ENCODE data around the gene RANGRF. TPM values are rescaled to one million over a fixed set of nuclear protein-coding genes. Genes with fewer than 3 reads are reported as not detected.

Gene RANGRF
- total RNA-seq, 4 donors from 2014 or later = 11.4 to 18.1 (median 13.5) TPM

- intact Hi-C loops (cut with DNase I; ENCODE audit: low total_unique reads) = no loop called here
- 29% methylated on average over 28 to 29 of the region's 29 CpGs for WGBS, 2 donors
- no peak for DNase-seq (ENCODE audit: low spot score in 2 of 2)
- no peak overlapping the region for H3K4me3 ChIP-seq (ENCODE audit: low read depth, poor library complexity, severe bottlenecking)
- TF ChIP-seq CTCF (IDR thresholded peaks at IDR 0.05) (no peak), POLR2A (IDR thresholded peaks at IDR 0.05) (no peak)
Measured at GRCh38 chr17:8314797-8315763, 26.6 kb downstream of the RANGRF start.

- intact Hi-C loops (cut with DNase I; ENCODE audit: low total_unique reads) = no loop called here
- 34 to 38% methylated on average over 18 to 21 of the region's 26 CpGs for WGBS, 2 donors
- H3K4me3 ChIP-seq (ENCODE audit: low read depth, poor library complexity, severe bottlenecking) = no peak overlapping the region
- DNase-seq (ENCODE audit: low spot score in 2 of 2) = no peak
- no peak for TF ChIP-seq CTCF (IDR thresholded peaks at IDR 0.05)
- no peak for TF ChIP-seq POLR2A (IDR thresholded peaks at IDR 0.05)
Measured at GRCh38 chr17:8315764-8316217, 27.3 kb downstream of the RANGRF start.

GRCh38 chr17:8318010-8318935 is 29.8 kb downstream of the RANGRF start:
- intact Hi-C loops (cut with DNase I; ENCODE audit: low total_unique reads) = no loop called here
- 75 to 79% methylated on average over 24 of the region's 24 CpGs for WGBS, 2 donors
- TF ChIP-seq POLR2A (IDR thresholded peaks at IDR 0.05) (no peak), CTCF (IDR thresholded peaks at IDR 0.05) (no peak)
- no peak for DNase-seq (ENCODE audit: low spot score in 2 of 2)
- H3K4me3 ChIP-seq (ENCODE audit: low read depth, poor library complexity, severe bottlenecking) = no peak overlapping the region

- intact Hi-C loops (cut with DNase I; ENCODE audit: low total_unique reads) = no loop called here
- DNase-seq (ENCODE audit: low spot score in 2 of 2) = no peak
- 76 to 81% methylated on average over 4 of the region's 4 CpGs for WGBS, 2 donors
Measured at GRCh38 chr17:8320262-8320661, 31.8 kb downstream of the RANGRF start.

More at GRCh38 chr17:8320262-8320661, 31.8 kb downstream of the RANGRF start:
- TF ChIP-seq CTCF (IDR thresholded peaks at IDR 0.05) (no peak), POLR2A (IDR thresholded peaks at IDR 0.05) (no peak)
- no peak overlapping the region for H3K4me3 ChIP-seq (ENCODE audit: low read depth, poor library complexity, severe bottlenecking)

Measured in lower leg skin (tissue), 4 donors.